Upper lobe of right lung (tissue), 1 donor: ENCODE measurements around the gene TMEM203. TPM values are rescaled to one million over a fixed set of nuclear protein-coding genes. Genes with fewer than 3 reads are reported as not detected.

ENCODE experiments used
- ATAC-seq: fragments of 200-7000 bp; cut with Tn5 transposase; one replicate; pipeline ENCODE4 v1.9.1; 2020; ENCODE audit warnings: mild to moderate bottlenecking, moderate library complexity
- DNase-seq: peaks from one replicate; pipeline ENCODE4 v3.0.0-alpha.2; 2020
- H3K27ac ChIP-seq: fragments of 200-600 bp; one replicate; pipeline ENCODE4 v1.8.0; 2022
- H3K27me3 ChIP-seq: fragments of 200-600 bp; one replicate; pipeline ENCODE4 v1.8.0; 2022; ENCODE audit warnings: mild to moderate bottlenecking
- H3K36me3 ChIP-seq: fragments of 200-600 bp; one replicate; pipeline ENCODE4 v1.8.0; 2022
- H3K4me1 ChIP-seq: fragments of 200-600 bp; one replicate; pipeline ENCODE4 v1.8.0; 2022
- H3K4me3 ChIP-seq: fragments of 200-600 bp; one replicate; pipeline ENCODE4 v1.8.0; 2022; ENCODE audit warnings: mild to moderate bottlenecking
- H3K9me3 ChIP-seq: fragments of 200-600 bp; one replicate; pipeline ENCODE4 v1.8.0; 2022
- intact Hi-C: fragments of 100-400 bp; cut with DNase I; formaldehyde crosslinking; loops from one replicate; pipeline ENCODE4 v1.11.0; 2022
- total RNA-seq: library from RNA; stranded (reverse); fragmentation: NEBNext Ultra II Directional; extraction: Animal tissue kit (Norgen Biotek cat#: 25700); gene quantifications from one replicate; pipeline ENCODE4 v1.2.1, GENCODE V29; 2021
- TF ChIP-seq, protein P1 (sequence below): fragments of 200-600 bp; IDR thresholded peaks from one replicate; pipeline ENCODE4 v1.8.0; 2022; ENCODE audit warnings: antibody characterized with exemption
- donor health status: DM: no; HTN: yes; CAD: no; lungs with severe emphysema.

The TMEM203 gene
- total RNA-seq, 1 donor from 2014 or later: 28.7 TPM

DNA sequence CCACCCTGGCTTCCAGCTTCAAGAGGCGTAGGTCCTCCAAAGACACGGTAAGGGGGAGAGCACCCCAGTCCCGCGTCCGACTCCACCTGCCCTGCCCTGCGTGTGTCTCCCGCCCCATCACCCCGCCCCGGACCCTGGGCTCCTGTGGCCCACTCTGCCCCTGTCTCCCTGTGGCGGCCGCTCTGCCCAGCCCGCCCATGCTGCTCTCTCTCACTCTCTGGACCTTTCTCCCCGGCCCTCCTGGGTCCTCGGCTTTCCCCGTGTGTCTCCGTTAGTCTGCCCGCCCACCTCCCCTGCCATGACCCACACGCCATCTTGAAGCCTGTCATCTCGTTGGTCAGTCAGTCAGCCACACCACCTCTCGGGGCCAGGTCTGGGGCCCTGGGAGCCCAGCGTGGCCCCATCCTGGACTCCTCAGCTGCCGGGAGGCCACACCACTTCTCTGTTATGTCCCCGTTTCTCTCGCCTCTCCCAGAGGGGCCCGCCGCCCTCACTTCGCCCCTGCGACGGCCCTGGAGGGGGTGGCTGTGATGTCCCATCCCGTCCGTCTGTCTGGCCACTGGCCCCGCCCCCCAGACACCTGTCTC is 40.1 kb downstream of the TMEM203 start:
- Histone ChIP-seq H3K36me3 (no peaks in the 10 kb centered on the region), H3K27me3 (peaks cover 99% of the 10 kb centered on the region), H3K9me3 (no peaks in the 10 kb centered on the region), H3K4me3 (no peak overlapping the region), H3K4me1 (peaks cover 34% of the 10 kb centered on the region), H3K27ac (no peak overlapping the region)
- intact Hi-C loops: no loop called here
- ATAC-seq (no peak), DNase-seq (no peak)
- TF ChIP-seq, protein P1, sequence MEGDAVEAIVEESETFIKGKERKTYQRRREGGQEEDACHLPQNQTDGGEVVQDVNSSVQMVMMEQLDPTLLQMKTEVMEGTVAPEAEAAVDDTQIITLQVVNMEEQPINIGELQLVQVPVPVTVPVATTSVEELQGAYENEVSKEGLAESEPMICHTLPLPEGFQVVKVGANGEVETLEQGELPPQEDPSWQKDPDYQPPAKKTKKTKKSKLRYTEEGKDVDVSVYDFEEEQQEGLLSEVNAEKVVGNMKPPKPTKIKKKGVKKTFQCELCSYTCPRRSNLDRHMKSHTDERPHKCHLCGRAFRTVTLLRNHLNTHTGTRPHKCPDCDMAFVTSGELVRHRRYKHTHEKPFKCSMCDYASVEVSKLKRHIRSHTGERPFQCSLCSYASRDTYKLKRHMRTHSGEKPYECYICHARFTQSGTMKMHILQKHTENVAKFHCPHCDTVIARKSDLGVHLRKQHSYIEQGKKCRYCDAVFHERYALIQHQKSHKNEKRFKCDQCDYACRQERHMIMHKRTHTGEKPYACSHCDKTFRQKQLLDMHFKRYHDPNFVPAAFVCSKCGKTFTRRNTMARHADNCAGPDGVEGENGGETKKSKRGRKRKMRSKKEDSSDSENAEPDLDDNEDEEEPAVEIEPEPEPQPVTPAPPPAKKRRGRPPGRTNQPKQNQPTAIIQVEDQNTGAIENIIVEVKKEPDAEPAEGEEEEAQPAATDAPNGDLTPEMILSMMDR: no peak

GRCh38 chr9:137164370-137165249 is 40.8 kb downstream of the TMEM203 start:
- Histone ChIP-seq H3K36me3 (no peaks in the 10 kb centered on the region), H3K4me3 (no peak overlapping the region), H3K27ac (no peak overlapping the region), H3K4me1 (peaks cover 34% of the 10 kb centered on the region), H3K9me3 (no peaks in the 10 kb centered on the region), H3K27me3 (peaks cover 99% of the 10 kb centered on the region)
- TF ChIP-seq, protein P1: no peak
- ATAC-seq (no peak), DNase-seq (no peak)
- intact Hi-C loops: no loop called here

- no peak overlapping the region for H3K27ac ChIP-seq
- H3K4me1 ChIP-seq: peaks cover 30% of the 10 kb centered on the region
- H3K36me3 ChIP-seq: no peaks in the 10 kb centered on the region
- no peaks in the 10 kb centered on the region for H3K9me3 ChIP-seq
- TF ChIP-seq, protein P1: no peak
- ATAC-seq (no peak), DNase-seq (no peak)
- intact Hi-C loops: no loop called here
- H3K4me3 ChIP-seq: no peak overlapping the region
- H3K27me3 ChIP-seq: peaks cover 99% of the 10 kb centered on the region
These were observed 41.6 kb downstream of the TMEM203 start for GRCh38 chr9:137163805-137164204.

GRCh38 chr9:137163365-137163715 is 42.1 kb downstream of the TMEM203 start:
- H3K27ac ChIP-seq: no peak overlapping the region
- ATAC-seq (peak; percentile 42), DNase-seq (no peak)
- H3K36me3 ChIP-seq: no peaks in the 10 kb centered on the region
- peaks cover 31% of the 10 kb centered on the region for H3K4me1 ChIP-seq
- intact Hi-C loops: no loop called here
- H3K27me3 ChIP-seq: peaks cover 99% of the 10 kb centered on the region
- peak overlapping the region; percentile 40 for H3K4me3 ChIP-seq
- no peaks in the 10 kb centered on the region for H3K9me3 ChIP-seq
- TF ChIP-seq, protein P1: no peak

- peak overlapping the region; percentile 40 for H3K4me3 ChIP-seq
- TF ChIP-seq, protein P1: no peak
- H3K9me3 ChIP-seq: no peaks in the 10 kb centered on the region
- DNase-seq (no peak), ATAC-seq (peak; percentile 56)
- H3K4me1 ChIP-seq: peaks cover 25% of the 10 kb centered on the region
- no peaks in the 10 kb centered on the region for H3K36me3 ChIP-seq
- H3K27me3 ChIP-seq: peaks cover 99% of the 10 kb centered on the region
- intact Hi-C loops: no loop called here
- no peak overlapping the region for H3K27ac ChIP-seq
These were observed 42.7 kb downstream of the TMEM203 start for GRCh38 chr9:137162505-137163364.
